ENCODE results near the gene MUC2. TPM values are rescaled to one million over a fixed set of nuclear protein-coding genes. Genes with fewer than 3 reads are reported as not detected.
A peak's percentile ranks its signal among the peaks of the same experiment; 100 is the strongest.

Gene MUC2
- total RNA-seq, 1 donor from 2014 or later: not detected

DNA sequence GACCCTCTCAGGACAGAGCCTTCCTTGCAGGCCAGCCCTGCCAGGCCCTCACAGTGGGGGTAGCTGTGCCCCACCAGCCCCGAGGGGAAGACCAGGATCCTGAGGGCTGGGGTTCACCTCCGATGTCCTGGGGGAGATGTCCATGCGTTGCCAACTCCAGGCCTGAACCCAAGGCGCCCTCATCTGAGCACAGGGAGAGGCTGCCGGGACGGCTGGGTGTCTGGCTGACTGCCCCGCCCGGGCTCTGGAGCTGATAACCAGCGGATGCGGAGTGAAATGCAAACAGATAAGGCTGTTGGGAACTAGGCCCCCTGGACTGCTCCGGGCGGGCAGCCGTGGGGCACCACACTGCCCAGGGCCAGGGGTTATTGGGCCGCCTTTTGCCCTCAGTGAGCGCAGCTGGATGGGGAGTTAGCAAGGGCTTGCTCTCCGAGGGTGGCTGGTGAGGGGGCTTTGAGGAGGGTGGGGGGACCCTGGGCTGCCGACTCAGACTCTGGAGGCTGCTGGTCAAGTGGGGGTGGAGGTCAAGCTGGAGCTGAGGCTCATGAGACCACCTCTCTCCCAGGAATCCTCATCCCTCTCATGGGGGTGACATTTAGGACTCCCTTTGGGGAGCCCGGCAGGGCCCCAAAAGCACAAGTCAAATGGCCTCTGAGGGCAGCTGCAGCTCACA, 32.6 kb upstream of the MUC2 start:
- no peak overlapping the region for H3K27ac Mint-ChIP-seq (ENCODE audit: unreplicated experiment)
- H3K4me1 Mint-ChIP-seq (ENCODE audit: unreplicated experiment): peaks cover 8% of the 10 kb centered on the region
- TF ChIP-seq, protein P1, sequence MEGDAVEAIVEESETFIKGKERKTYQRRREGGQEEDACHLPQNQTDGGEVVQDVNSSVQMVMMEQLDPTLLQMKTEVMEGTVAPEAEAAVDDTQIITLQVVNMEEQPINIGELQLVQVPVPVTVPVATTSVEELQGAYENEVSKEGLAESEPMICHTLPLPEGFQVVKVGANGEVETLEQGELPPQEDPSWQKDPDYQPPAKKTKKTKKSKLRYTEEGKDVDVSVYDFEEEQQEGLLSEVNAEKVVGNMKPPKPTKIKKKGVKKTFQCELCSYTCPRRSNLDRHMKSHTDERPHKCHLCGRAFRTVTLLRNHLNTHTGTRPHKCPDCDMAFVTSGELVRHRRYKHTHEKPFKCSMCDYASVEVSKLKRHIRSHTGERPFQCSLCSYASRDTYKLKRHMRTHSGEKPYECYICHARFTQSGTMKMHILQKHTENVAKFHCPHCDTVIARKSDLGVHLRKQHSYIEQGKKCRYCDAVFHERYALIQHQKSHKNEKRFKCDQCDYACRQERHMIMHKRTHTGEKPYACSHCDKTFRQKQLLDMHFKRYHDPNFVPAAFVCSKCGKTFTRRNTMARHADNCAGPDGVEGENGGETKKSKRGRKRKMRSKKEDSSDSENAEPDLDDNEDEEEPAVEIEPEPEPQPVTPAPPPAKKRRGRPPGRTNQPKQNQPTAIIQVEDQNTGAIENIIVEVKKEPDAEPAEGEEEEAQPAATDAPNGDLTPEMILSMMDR (IDR thresholded peaks at IDR 0.05; ENCODE audit: unreplicated experiment): no peak
- H3K27me3 Mint-ChIP-seq (ENCODE audit: unreplicated experiment): peaks cover 24% of the 10 kb centered on the region
- DNase-seq (ENCODE audit: low spot score): no peak
- no peaks in the 10 kb centered on the region for H3K9me3 Mint-ChIP-seq (ENCODE audit: unreplicated experiment)
- H3K36me3 Mint-ChIP-seq (ENCODE audit: low read depth, unreplicated experiment): peaks cover 9% of the 10 kb centered on the region
- H3K4me3 Mint-ChIP-seq (ENCODE audit: unreplicated experiment): no peak overlapping the region

DNA sequence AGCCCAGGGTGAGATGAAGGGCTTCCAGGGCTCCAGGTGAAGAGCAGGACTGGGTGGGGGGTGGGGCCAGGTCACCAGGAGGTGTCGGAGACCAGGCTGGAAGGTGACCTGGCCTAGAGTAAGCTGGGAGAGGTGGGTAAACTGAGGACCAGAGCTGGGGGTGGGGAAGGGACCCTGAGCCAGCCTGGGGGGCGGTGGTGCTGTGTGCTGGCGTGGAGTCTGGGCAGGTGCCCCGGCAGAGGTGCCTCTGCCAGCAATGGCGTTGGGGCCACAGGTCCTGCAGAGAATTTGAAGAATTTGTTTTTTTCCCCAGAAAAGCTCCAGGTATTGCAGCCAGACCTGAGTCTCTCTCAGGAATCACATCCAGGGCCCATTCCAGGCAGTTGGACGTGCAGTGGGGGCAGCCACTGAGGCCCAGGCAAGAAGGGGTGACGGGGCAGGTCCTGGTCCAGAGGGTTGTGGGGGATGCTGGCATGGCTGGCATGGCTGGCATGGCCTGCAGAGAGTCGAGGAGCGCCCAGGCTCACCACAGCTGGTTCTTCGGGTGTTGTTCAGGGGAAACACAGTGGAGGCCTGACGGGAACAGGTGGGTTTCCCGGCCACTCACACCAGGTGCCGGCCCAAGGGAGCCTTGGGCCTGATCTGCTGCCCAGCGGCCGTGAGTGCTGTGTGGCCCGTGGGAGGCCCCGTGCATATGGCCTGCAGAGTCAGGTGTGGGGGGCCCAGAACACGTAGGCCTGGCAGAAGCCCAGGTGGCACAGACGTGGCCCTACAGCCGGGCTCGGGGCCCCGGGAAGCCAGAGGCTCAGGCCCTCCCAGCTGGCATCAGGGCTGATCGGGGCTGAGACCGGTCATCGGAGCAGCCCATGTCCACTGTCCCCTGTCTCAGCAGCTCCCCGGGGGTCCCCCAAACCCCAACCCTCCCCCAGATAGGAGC, 31.8 kb upstream of the MUC2 start:
- Mint-ChIP-seq H3K4me3 (ENCODE audit: unreplicated experiment) (no peak overlapping the region), H3K27ac (ENCODE audit: unreplicated experiment) (no peak overlapping the region), H3K4me1 (ENCODE audit: unreplicated experiment) (peaks cover 17% of the 10 kb centered on the region), H3K9me3 (ENCODE audit: unreplicated experiment) (no peaks in the 10 kb centered on the region), H3K27me3 (ENCODE audit: unreplicated experiment) (peaks cover 23% of the 10 kb centered on the region), H3K36me3 (ENCODE audit: low read depth, unreplicated experiment) (peaks cover 9% of the 10 kb centered on the region)
- no peak for DNase-seq (ENCODE audit: low spot score)
- TF ChIP-seq, protein P1 (IDR thresholded peaks at IDR 0.05; ENCODE audit: unreplicated experiment): no peak

DNA sequence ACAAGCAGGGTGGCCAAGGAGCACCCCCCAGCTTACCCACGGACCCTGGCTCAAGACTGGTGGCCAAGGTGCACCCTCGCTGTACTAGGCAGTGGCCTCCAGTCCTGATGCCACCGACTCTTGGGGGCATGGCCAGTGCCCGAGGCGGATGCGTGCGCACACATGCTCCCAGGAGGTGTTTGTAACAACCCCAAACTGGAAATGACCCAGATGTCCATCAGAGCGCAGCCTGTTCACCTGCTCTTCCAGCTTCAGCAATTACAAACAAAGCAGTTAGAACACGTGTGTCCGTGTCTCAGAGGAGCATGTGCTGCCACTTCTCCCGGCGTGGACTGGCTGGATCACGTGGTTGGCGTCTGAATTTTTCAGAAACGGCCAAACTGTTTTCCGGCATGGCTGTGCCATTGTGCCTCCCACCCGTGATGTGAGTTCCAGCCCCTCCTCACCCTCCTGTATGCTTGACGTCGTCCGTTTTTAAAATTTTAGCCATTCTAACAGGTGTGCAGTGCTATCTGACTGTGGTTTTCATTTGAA, 31.0 kb upstream of the MUC2 start:
- peak overlapping the region; percentile 48 for H3K4me3 Mint-ChIP-seq (ENCODE audit: unreplicated experiment)
- H3K9me3 Mint-ChIP-seq (ENCODE audit: unreplicated experiment): no peaks in the 10 kb centered on the region
- peaks cover 20% of the 10 kb centered on the region for H3K4me1 Mint-ChIP-seq (ENCODE audit: unreplicated experiment)
- no peak for DNase-seq (ENCODE audit: low spot score)
- peaks cover 20% of the 10 kb centered on the region for H3K27me3 Mint-ChIP-seq (ENCODE audit: unreplicated experiment)
- peaks cover 9% of the 10 kb centered on the region for H3K36me3 Mint-ChIP-seq (ENCODE audit: low read depth, unreplicated experiment)
- H3K27ac Mint-ChIP-seq (ENCODE audit: unreplicated experiment): no peak overlapping the region
- TF ChIP-seq, protein P1 (IDR thresholded peaks at IDR 0.05; ENCODE audit: unreplicated experiment): no peak

DNA sequence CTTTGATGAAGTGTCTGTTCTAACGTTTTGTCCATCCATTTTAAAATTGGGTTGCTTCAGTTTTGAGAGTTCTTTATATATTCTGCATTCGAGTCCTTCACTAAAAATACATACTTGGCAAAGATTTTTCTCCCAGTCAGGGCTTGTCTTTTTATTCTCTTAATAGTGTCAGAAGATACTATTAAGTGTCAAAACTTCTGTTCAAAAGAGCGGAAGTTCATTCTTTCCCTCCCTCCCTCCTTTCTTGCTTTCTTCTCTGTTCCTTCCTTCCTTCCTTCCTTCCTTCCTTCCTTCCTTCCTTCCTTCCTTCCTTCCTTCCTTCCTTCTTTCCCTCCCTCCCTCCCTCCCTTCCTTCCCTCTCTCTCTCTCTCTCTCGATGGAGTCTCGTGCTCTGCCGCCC, 30.5 kb upstream of the MUC2 start:
- peaks cover 9% of the 10 kb centered on the region for H3K36me3 Mint-ChIP-seq (ENCODE audit: low read depth, unreplicated experiment)
- TF ChIP-seq, protein P1 (IDR thresholded peaks at IDR 0.05; ENCODE audit: unreplicated experiment): no peak
- H3K27ac Mint-ChIP-seq (ENCODE audit: unreplicated experiment): no peak overlapping the region
- H3K4me1 Mint-ChIP-seq (ENCODE audit: unreplicated experiment): peaks cover 17% of the 10 kb centered on the region
- no peaks in the 10 kb centered on the region for H3K9me3 Mint-ChIP-seq (ENCODE audit: unreplicated experiment)
- DNase-seq (ENCODE audit: low spot score): no peak
- peaks cover 15% of the 10 kb centered on the region for H3K27me3 Mint-ChIP-seq (ENCODE audit: unreplicated experiment)
- peak overlapping the region; percentile 48 for H3K4me3 Mint-ChIP-seq (ENCODE audit: unreplicated experiment)
